NCI-H226 (cell line): ENCODE results near the gene UBE2H.

Source experiments
- DNase-seq: peaks from one replicate; pipeline ENCODE4 v3.0.0-alpha.2; 2015

UBE2H gene

GRCh38 chr7:129783584-129783919 lies 169.2 kb downstream of the UBE2H start:
- no peak for DNase-seq

GRCh38 chr7:129782818-129783583 lies 169.8 kb downstream of the UBE2H start:
- DNase-seq: no peak

- no peak for DNase-seq
These were observed 170.6 kb downstream of the UBE2H start for GRCh38 chr7:129781928-129782817.

- no peak for DNase-seq
These were observed 171.5 kb downstream of the UBE2H start for GRCh38 chr7:129780974-129781927.
